Caco-2 (cell line): Measurements from ENCODE around the gene PLEKHA5. TPM values are rescaled to one million over a fixed set of nuclear protein-coding genes. Genes with fewer than 3 reads are reported as not detected.

Source experiments
- BruUV-seq: library from RNA; stranded (reverse); fragments of 400-500 nt; replicated peaks from 2 replicates; lab custom pipeline; 2021; lab: Mats Ljungman, UMichigan
- CTCF ChIA-PET: fragments of 300-600 bp; sonication (Branson Sonifier 250); formaldehyde crosslinking; loops from one replicate; lab custom pipeline; 2022; ENCODE audit warnings: antibody characterized with exemption; lab: Charles Lee
- POLR2A ChIA-PET: fragments of 300-600 bp; sonication (Branson Sonifier 250); formaldehyde crosslinking; loops from one replicate; lab custom pipeline; 2022; ENCODE audit warnings: antibody characterized with exemption; lab: Charles Lee
- DNase-seq, 2 experiments: peaks; one replicate each; pipeline versions ENCODE4 v3.0.0 to v3.0.0-alpha.2; 2020 to 2022
- H3K27me3 ChIP-seq: replicated peaks from 2 replicates; pipeline ENCODE4 v1.6.0; 2011; ENCODE audit warnings: low read length; ENCODE audit not compliant: control insufficient read depth, insufficient read depth
- H3K36me3 ChIP-seq: 2 replicates; pipeline ENCODE4 v1.5.1; 2011; ENCODE audit warnings: low read length; ENCODE audit not compliant: control insufficient read depth, insufficient read depth
- H3K4me1 ChIP-seq: fragments of 250-450 bp; sonication (Bioruptor Pico); 2 replicates; pipeline ENCODE4 v1.5.1; 2020; ENCODE audit warnings: mild to moderate bottlenecking
- H3K4me3 ChIP-seq: 2 replicates; pipeline ENCODE4 v1.5.1; 2011; ENCODE audit warnings: low read depth, mild to moderate bottlenecking, control low read depth, low read length
- H3K9me3 ChIP-seq: fragments of 250-450 bp; sonication (Bioruptor Pico); 2 replicates; pipeline ENCODE4 v1.5.1; 2020; ENCODE audit warnings: mild to moderate bottlenecking, moderate library complexity
- H3K27ac Mint-ChIP-seq: one replicate; pipeline ENCODE4 v1.8.0; 2022; ENCODE audit warnings: mixed read lengths; ENCODE audit not compliant: unreplicated experiment
- H3K27me3 Mint-ChIP-seq: one replicate; pipeline ENCODE4 v1.8.0; 2022; ENCODE audit warnings: mixed read lengths; ENCODE audit not compliant: insufficient read depth, unreplicated experiment
- H3K36me3 Mint-ChIP-seq: one replicate; pipeline ENCODE4 v1.8.0; 2022; ENCODE audit warnings: mild to moderate bottlenecking, mixed read lengths; ENCODE audit not compliant: insufficient read depth, unreplicated experiment
- H3K4me1 Mint-ChIP-seq: one replicate; pipeline ENCODE4 v1.8.0; 2022; ENCODE audit warnings: low read depth, mixed read lengths; ENCODE audit not compliant: unreplicated experiment
- H3K4me3 Mint-ChIP-seq: one replicate; pipeline ENCODE4 v1.8.0; 2022; ENCODE audit warnings: mild to moderate bottlenecking, moderate library complexity, mixed read lengths; ENCODE audit not compliant: unreplicated experiment
- H3K9me3 Mint-ChIP-seq: one replicate; pipeline ENCODE4 v1.8.0; 2022; ENCODE audit warnings: mixed read lengths; ENCODE audit not compliant: unreplicated experiment
- intact Hi-C: fragments of 100-400 bp; cut with micrococcal nuclease; formaldehyde crosslinking; loops from one replicate; pipeline ENCODE4 v1.10.0; 2022; ENCODE audit not compliant: unreplicated experiment
- total RNA-seq: library from RNA; stranded (reverse); gene quantifications from 2 replicates; pipeline ENCODE4 v1.2.3, GENCODE V29; 2022
- TF ChIP-seq, protein P1 (sequence below), 2 experiments: fragments of 200-600 bp in 1 of 2; IDR thresholded peaks; 1 replicate in 1 of 2; 2 replicates in 1 of 2; pipeline versions ENCODE4 v1.5.1 to v1.8.0; 2011 to 2022; ENCODE audit warnings: antibody characterized with exemption in 1 of 2, control low read depth in 1 of 2, inconsistent platforms in 1 of 2, low read depth in 1 of 2, low read length in 1 of 2, mild to moderate bottlenecking in 1 of 2, moderate library complexity in 1 of 2; ENCODE audit not compliant: insufficient read depth in 1 of 2, severe bottlenecking in 1 of 2, unreplicated experiment in 1 of 2

Gene PLEKHA5
- total RNA-seq, 1 experiment from 2014 or later = 69.1 TPM

DNA sequence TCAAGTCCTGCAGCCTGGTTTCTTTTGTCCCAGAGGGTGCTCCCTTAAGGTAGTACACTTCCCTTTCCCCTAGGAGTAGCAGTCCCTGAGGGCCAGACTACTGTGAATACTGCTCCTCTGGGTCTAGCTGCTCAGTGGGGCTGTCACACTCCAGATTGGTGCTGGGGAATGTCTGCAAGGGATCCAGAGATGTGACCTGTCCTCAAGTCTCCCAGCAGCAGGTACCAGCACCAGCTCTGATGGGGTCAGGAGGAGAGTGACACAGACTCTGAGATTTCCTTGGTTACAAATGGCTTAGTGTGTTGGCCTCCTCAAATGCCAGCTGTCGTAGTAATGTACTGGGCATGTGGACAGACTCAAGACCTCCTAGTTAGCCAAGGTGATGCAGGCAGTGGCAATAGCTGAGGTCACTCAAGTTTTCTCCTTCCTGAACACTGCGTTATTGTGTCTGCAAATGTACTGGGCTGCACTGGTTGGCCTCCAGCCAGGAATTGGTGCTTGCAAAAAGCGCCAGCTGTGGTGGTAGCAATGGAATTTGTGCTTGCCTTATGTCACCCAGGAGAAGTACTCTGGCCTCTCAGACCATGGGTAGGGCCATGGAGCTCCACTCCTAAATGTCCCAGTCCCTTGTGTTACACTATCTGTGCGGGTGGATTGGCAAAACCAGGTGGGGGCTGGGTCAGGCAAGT lies 273.4 kb downstream of the PLEKHA5 start:
- Mint-ChIP-seq H3K27me3 (no peaks in the 10 kb centered on the region), H3K9me3 (no peaks in the 10 kb centered on the region), H3K27ac (no peak overlapping the region), H3K4me3 (no peak overlapping the region), H3K4me1 (no peaks in the 10 kb centered on the region), H3K36me3 (no peaks in the 10 kb centered on the region)
- ChIA-PET CTCF (no interaction called here), POLR2A (no interaction called here)
- H3K4me1 ChIP-seq = no peaks in the 10 kb centered on the region
- DNase-seq = no peak
- H3K4me3 ChIP-seq = no peak overlapping the region
- no peaks in the 10 kb centered on the region for H3K27me3 ChIP-seq
- TF ChIP-seq, protein P1, sequence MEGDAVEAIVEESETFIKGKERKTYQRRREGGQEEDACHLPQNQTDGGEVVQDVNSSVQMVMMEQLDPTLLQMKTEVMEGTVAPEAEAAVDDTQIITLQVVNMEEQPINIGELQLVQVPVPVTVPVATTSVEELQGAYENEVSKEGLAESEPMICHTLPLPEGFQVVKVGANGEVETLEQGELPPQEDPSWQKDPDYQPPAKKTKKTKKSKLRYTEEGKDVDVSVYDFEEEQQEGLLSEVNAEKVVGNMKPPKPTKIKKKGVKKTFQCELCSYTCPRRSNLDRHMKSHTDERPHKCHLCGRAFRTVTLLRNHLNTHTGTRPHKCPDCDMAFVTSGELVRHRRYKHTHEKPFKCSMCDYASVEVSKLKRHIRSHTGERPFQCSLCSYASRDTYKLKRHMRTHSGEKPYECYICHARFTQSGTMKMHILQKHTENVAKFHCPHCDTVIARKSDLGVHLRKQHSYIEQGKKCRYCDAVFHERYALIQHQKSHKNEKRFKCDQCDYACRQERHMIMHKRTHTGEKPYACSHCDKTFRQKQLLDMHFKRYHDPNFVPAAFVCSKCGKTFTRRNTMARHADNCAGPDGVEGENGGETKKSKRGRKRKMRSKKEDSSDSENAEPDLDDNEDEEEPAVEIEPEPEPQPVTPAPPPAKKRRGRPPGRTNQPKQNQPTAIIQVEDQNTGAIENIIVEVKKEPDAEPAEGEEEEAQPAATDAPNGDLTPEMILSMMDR (IDR thresholded peaks at IDR 0.05; ENCODE audit: insufficient read depth in 1 of 2, low read depth in 1 of 2, low read length in 1 of 2, severe bottlenecking in 1 of 2, unreplicated experiment in 1 of 2) = no peak
- intact Hi-C loops = loop anchor here (5.0 kb wide), 1 partner anchor 39 kb away; no protein-coding TSS in a partner anchor
- no TSS peak for BruUV-seq
- no peaks in the 10 kb centered on the region for H3K36me3 ChIP-seq
- H3K9me3 ChIP-seq = no peaks in the 10 kb centered on the region

GRCh38 chr12:19404242-19404880 lies 274.8 kb downstream of the PLEKHA5 start:
- H3K36me3 Mint-ChIP-seq = no peaks in the 10 kb centered on the region
- no peaks in the 10 kb centered on the region for H3K27me3 Mint-ChIP-seq
- DNase-seq = no peak
- no peaks in the 10 kb centered on the region for H3K36me3 ChIP-seq
- H3K9me3 Mint-ChIP-seq = no peaks in the 10 kb centered on the region
- no peak overlapping the region for H3K27ac Mint-ChIP-seq
- no peaks in the 10 kb centered on the region for H3K27me3 ChIP-seq
- H3K4me1 ChIP-seq = no peaks in the 10 kb centered on the region
- no TSS peak for BruUV-seq
- no peaks in the 10 kb centered on the region for H3K9me3 ChIP-seq
- TF ChIP-seq, protein P1 (IDR thresholded peaks at IDR 0.05; ENCODE audit: insufficient read depth in 1 of 2, low read depth in 1 of 2, low read length in 1 of 2, severe bottlenecking in 1 of 2, unreplicated experiment in 1 of 2) = no peak
- intact Hi-C loops = loop anchor here (5.0 kb wide), 1 partner anchor 38 kb away; no protein-coding TSS in a partner anchor
- peak overlapping the region; percentile 4 for H3K4me3 Mint-ChIP-seq
- POLR2A ChIA-PET = no interaction called here
- CTCF ChIA-PET = no interaction called here
- H3K4me1 Mint-ChIP-seq = no peaks in the 10 kb centered on the region
- no peak overlapping the region for H3K4me3 ChIP-seq

DNA sequence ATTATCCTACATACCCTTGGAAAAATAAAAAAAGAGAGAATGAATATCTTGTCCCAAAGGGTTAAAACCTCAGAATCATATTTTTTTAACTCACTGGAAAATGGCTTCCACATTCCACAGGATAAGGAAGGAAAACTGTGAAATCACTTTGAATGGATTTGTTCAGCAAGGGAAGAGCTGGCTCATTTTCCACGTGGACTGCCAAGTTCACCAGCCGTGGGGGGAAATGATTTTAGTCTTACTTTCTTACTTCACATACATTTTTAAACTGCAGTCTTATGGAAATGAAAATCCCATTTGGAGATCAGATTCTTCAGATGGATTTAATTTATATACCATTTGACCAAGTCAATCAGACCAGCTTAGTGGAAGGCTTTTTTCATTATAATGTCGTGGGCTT lies 279.8 kb downstream of the PLEKHA5 start:
- intact Hi-C loops = no loop called here
- H3K27ac Mint-ChIP-seq = no peak overlapping the region
- CTCF ChIA-PET = no interaction called here
- H3K9me3 Mint-ChIP-seq = no peaks in the 10 kb centered on the region
- Histone ChIP-seq H3K4me3 (no peak overlapping the region), H3K4me1 (no peaks in the 10 kb centered on the region), H3K27me3 (no peaks in the 10 kb centered on the region), H3K36me3 (no peaks in the 10 kb centered on the region), H3K9me3 (no peaks in the 10 kb centered on the region)
- H3K36me3 Mint-ChIP-seq = no peaks in the 10 kb centered on the region
- POLR2A ChIA-PET = no interaction called here
- no peak overlapping the region for H3K4me3 Mint-ChIP-seq
- TF ChIP-seq, protein P1 (IDR thresholded peaks at IDR 0.05; ENCODE audit: insufficient read depth in 1 of 2, low read depth in 1 of 2, low read length in 1 of 2, severe bottlenecking in 1 of 2, unreplicated experiment in 1 of 2) = no peak
- no peaks in the 10 kb centered on the region for H3K4me1 Mint-ChIP-seq
- H3K27me3 Mint-ChIP-seq = no peaks in the 10 kb centered on the region
- no TSS peak for BruUV-seq
- no peak for DNase-seq
